A673 (cell line): ENCODE results near the gene BCL2L12. TPM values are rescaled to one million over a fixed set of nuclear protein-coding genes. Genes with fewer than 3 reads are reported as not detected.
A peak's percentile ranks its signal among the peaks of the same experiment; 100 is the strongest.

Source experiments
- BruUV-seq: library from RNA; stranded (reverse); fragments of 400-500 nt; replicated peaks from 2 replicates; lab custom pipeline; 2021; lab: Mats Ljungman, UMichigan
- CTCF ChIA-PET: fragments of 300-600 bp; sonication (Branson Sonifier 250); formaldehyde crosslinking; loops from one replicate; lab custom pipeline; 2022; ENCODE audit warnings: antibody characterized with exemption; lab: Charles Lee
- POLR2A ChIA-PET: fragments of 300-600 bp; sonication (Branson Sonifier 250); formaldehyde crosslinking; loops from one replicate; lab custom pipeline; 2022; ENCODE audit warnings: antibody characterized with exemption; ENCODE audit not compliant: low non-redundant PET; lab: Charles Lee
- DNase-seq: peaks from one replicate; pipeline ENCODE4 v3.0.0-alpha.2; 2015; ENCODE audit warnings: low spot score
- H3K27ac ChIP-seq: fragments of 200-600 bp; sonication (generic); 2 replicates; pipeline ENCODE4 v1.5.1; 2016; ENCODE audit warnings: mixed run types, low read depth, mild to moderate bottlenecking, mixed read lengths, antibody characterized with exemption, low read length; ENCODE audit not compliant: poor library complexity, severe bottlenecking
- H3K27me3 ChIP-seq: fragments of 200-600 bp; sonication (generic); replicated peaks from 2 replicates; pipeline ENCODE4 v1.6.1; 2017; ENCODE audit warnings: mixed run types, low read depth, mild to moderate bottlenecking, mixed read lengths, antibody characterized with exemption, low read length; ENCODE audit not compliant: insufficient read depth, poor library complexity
- H3K36me3 ChIP-seq: fragments of 200-600 bp; sonication (generic); 2 replicates; pipeline ENCODE4 v1.6.1; 2016; ENCODE audit warnings: mixed run types, mild to moderate bottlenecking, mixed read lengths, antibody characterized with exemption, low read length; ENCODE audit not compliant: insufficient read depth, poor library complexity, severe bottlenecking
- H3K4me1 ChIP-seq: fragments of 200-600 bp; sonication (generic); 2 replicates; pipeline ENCODE4 v1.6.1; 2017; ENCODE audit warnings: mixed run types, mild to moderate bottlenecking, mixed read lengths, antibody characterized with exemption, low read length; ENCODE audit not compliant: insufficient read depth, poor library complexity, severe bottlenecking
- H3K4me3 ChIP-seq: fragments of 200-600 bp; sonication (generic); 2 replicates; pipeline ENCODE4 v1.5.1; 2016; ENCODE audit warnings: low read depth, mixed run types, mild to moderate bottlenecking, mixed read lengths, low read length; ENCODE audit not compliant: poor library complexity, severe bottlenecking
- H3K9me3 ChIP-seq: fragments of 200-600 bp; sonication (generic); 2 replicates; pipeline ENCODE4 v1.6.1; 2016; ENCODE audit warnings: mixed run types, low read depth, mild to moderate bottlenecking, mixed read lengths, antibody characterized with exemption, low read length; ENCODE audit not compliant: poor library complexity, severe bottlenecking
- EZH2 ChIP-seq: fragments of 200-600 bp; sonication (generic); IDR thresholded peaks from 2 replicates; pipeline ENCODE4 v1.6.1; 2017; ENCODE audit warnings: borderline replicate concordance, low read depth, mild to moderate bottlenecking, mixed read lengths, antibody characterized with exemption, low read length; ENCODE audit not compliant: poor library complexity, severe bottlenecking
- intact Hi-C: fragments of 100-400 bp; cut with micrococcal nuclease; formaldehyde crosslinking; loops from one replicate; pipeline ENCODE4 v1.10.0; 2022; ENCODE audit not compliant: unreplicated experiment
- total RNA-seq: library from RNA; stranded (reverse); gene quantifications from 2 replicates; pipeline ENCODE4 v1.2.3, GENCODE V29; 2021
- TF ChIP-seq, protein P1 (sequence below): fragments of 300-800, 200-600 bp; sonication (generic); conservative IDR thresholded peaks from 2 replicates; pipeline ENCODE4 v1.5.1; 2017; ENCODE audit warnings: low read depth, mild to moderate bottlenecking, antibody characterized with exemption, low read length, moderate library complexity, mixed read lengths

The BCL2L12 gene
- total RNA-seq, 1 experiment from 2014 or later: 99.1 TPM

DNA sequence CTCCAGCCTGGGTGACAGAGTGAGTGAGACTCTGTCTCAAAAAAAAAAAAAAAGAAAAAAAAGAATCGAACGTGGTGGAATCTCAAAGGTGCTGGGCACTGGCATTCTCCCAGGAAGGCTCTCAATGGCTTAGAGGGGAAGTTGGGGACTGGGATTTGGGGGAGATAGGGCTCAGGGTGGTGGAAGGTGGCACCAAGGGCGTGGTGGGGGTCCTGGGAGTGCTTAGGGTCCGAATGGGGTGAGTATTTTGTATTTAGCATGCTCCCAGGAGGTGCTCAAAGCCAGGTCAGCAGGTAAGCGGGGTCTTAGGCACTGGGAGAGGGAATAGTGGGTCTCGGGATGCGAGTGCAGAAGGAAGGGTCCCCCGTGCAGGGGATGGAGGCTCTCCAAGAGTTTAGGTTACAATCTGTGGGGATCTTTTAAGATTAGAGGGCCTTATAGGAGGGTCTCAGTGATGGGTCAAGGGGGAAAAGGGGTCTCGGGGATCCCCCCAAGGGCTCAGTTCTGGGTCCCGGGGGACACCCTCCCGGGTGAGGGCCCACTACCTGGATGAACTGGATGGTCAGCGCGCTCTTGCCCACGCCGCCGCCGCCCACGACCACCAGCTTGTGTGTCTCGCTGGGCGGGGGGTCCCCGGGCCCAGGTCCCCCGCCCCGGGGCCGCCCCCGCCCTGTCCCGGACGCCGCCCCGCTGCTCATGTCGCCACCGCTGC, 26.2 kb upstream of the BCL2L12 start:
- POLR2A ChIA-PET: interaction anchor here (0.6 to 1.0 kb wide), 2 partner anchors 46 to 59 kb away, joined by 5 to 8 read pairs; partner anchors contain the start of gene NOSIP
- H3K4me3 ChIP-seq: peak overlapping the region; percentile 59
- peak overlapping the region; percentile 71 for H3K27ac ChIP-seq
- no peaks in the 10 kb centered on the region for H3K9me3 ChIP-seq
- intact Hi-C loops: loop anchor here (2.0 kb wide), 1 partner anchor 47 kb away; no protein-coding TSS in a partner anchor
- peak; percentile 40 for DNase-seq
- H3K36me3 ChIP-seq: peaks cover 3% of the 10 kb centered on the region
- CTCF ChIA-PET: interaction anchor here (0.5 to 0.6 kb wide), 2 partner anchors 195 to 236 kb away, joined by 3 to 9 read pairs; no protein-coding TSS in a partner anchor
- peaks cover 40% of the 10 kb centered on the region for H3K4me1 ChIP-seq
- H3K27me3 ChIP-seq: no peaks in the 10 kb centered on the region
- BruUV-seq: no TSS peak
- TF ChIP-seq EZH2: no peak
- TF ChIP-seq, protein P1, sequence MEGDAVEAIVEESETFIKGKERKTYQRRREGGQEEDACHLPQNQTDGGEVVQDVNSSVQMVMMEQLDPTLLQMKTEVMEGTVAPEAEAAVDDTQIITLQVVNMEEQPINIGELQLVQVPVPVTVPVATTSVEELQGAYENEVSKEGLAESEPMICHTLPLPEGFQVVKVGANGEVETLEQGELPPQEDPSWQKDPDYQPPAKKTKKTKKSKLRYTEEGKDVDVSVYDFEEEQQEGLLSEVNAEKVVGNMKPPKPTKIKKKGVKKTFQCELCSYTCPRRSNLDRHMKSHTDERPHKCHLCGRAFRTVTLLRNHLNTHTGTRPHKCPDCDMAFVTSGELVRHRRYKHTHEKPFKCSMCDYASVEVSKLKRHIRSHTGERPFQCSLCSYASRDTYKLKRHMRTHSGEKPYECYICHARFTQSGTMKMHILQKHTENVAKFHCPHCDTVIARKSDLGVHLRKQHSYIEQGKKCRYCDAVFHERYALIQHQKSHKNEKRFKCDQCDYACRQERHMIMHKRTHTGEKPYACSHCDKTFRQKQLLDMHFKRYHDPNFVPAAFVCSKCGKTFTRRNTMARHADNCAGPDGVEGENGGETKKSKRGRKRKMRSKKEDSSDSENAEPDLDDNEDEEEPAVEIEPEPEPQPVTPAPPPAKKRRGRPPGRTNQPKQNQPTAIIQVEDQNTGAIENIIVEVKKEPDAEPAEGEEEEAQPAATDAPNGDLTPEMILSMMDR: no peak

DNA sequence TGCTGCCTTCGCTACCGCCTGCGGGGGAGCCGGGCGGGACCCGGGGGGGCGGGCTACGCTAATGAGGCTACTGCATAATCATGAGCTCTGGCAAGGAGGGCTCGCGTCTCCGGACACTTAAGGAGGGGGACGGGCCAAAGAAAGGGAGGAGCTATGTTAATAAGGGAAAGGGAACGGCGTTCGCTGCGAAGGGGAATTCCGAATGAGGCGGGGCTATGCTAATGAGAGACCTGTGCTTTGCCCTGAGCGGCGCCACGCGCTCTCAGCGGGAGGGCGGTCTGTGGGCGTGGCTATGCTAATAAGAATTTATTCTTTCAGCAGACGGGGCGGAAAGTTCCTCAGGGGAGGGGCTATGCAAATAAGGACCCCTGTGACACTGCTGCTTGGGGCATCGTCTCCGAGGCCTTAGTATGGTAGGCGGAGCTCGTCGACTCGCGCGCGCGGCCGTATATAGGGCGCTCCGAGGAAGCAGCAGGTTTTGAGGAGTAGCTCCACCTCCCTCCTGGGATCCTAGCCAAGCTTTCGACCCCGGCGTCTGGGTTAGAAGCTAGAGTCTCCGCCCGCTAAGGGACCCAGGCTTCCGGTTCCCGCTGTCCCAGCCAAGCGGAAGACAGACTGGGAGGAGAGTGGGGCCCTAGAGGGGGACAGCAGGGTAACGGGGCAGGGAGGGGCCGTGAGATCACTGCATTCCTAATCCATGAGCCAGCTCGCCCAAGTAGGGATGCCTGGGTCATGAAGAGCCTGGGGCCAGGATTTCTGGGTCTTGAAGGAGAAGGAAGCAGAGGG, 25.4 kb upstream of the BCL2L12 start, which contains the start of gene RRAS:
Gene RRAS, minus strand, starts transcription at position 31 of the 786 bp plus-strand sequence. CDS start 45 bp downstream, outside the sequence.
- no peak for TF ChIP-seq EZH2
- TF ChIP-seq, protein P1: no peak
- peak within 1 kb of the TSS; percentile 59 for H3K4me3 ChIP-seq
- peaks cover 40% of the 10 kb centered on the region for H3K4me1 ChIP-seq
- peaks cover 7% of the 10 kb centered on the region for H3K36me3 ChIP-seq
- CTCF ChIA-PET: interaction anchor here (0.5 to 0.6 kb wide), 3 partner anchors 196 to 672 kb away, joined by 3 to 17 read pairs (median 9); no protein-coding TSS in a partner anchor
- H3K9me3 ChIP-seq: no peaks in the 10 kb centered on the region
- DNase-seq: peak; percentile 100
- no peaks in the 10 kb centered on the region for H3K27me3 ChIP-seq
- POLR2A ChIA-PET: interaction anchor here (0.5 to 1.0 kb wide), 8 partner anchors 9 to 1099 kb away, joined by 3 to 11 read pairs (median 6); partner anchors contain the start of genes ATF5, NOSIP and NUP62
- BruUV-seq: no TSS peak
- peak within 1 kb of the TSS; percentile 98 for H3K27ac ChIP-seq
- intact Hi-C loops: loop anchor here (2.0 kb wide), 1 partner anchor 48 kb away; no protein-coding TSS in a partner anchor
